ENCODE results near the gene TSGA10IP.

The TSGA10IP gene

GRCh38 chr11:65941720-65942310, 3.5 kb upstream of the TSGA10IP start:
- H4K20me1 ChIP-seq (ENCODE audit: insufficient read depth, low read length), result no peaks in the 10 kb centered on the region
- H3K9me3 ChIP-seq (ENCODE audit: low read length), result no peaks in the 10 kb centered on the region
- H3K36me3 ChIP-seq (ENCODE audit: insufficient read depth, low read length), result no peaks in the 10 kb centered on the region
- no peak overlapping the region for H3K4me2 ChIP-seq (ENCODE audit: low read length)
- 0 out of 2 replicates have a peak, but pooled peaks cover 4% of the 10 kb centered on the region for H3K27me3 ChIP-seq (ENCODE audit: insufficient read depth, low read length)
- no peak overlapping the region for H3K9ac ChIP-seq (ENCODE audit: low read length)
- H2AFZ ChIP-seq (ENCODE audit: low read length), result no peak overlapping the region
- no peaks in the 10 kb centered on the region for H3K9me2 ChIP-seq (ENCODE audit: low read depth, low read length)
- no peaks in the 10 kb centered on the region for H3K4me1 ChIP-seq (ENCODE audit: insufficient read depth, low read length, severe bottlenecking)
- no peak overlapping the region for H3K4me3 ChIP-seq (ENCODE audit: low read depth, low read length, poor library complexity, severe bottlenecking)
- H3F3A ChIP-seq (ENCODE audit: insufficient read depth, low read length), result no peaks in the 10 kb centered on the region
- H3K27ac ChIP-seq (ENCODE audit: low read depth, low read length, poor library complexity, severe bottlenecking), result no peak overlapping the region
- H3K79me2 ChIP-seq (ENCODE audit: insufficient read depth, low read length), result no peaks in the 10 kb centered on the region
- TF ChIP-seq EZH2 (IDR thresholded peaks at IDR 0.05; ENCODE audit: borderline replicate concordance, low read length), result no peak
- TF ChIP-seq, protein P1, sequence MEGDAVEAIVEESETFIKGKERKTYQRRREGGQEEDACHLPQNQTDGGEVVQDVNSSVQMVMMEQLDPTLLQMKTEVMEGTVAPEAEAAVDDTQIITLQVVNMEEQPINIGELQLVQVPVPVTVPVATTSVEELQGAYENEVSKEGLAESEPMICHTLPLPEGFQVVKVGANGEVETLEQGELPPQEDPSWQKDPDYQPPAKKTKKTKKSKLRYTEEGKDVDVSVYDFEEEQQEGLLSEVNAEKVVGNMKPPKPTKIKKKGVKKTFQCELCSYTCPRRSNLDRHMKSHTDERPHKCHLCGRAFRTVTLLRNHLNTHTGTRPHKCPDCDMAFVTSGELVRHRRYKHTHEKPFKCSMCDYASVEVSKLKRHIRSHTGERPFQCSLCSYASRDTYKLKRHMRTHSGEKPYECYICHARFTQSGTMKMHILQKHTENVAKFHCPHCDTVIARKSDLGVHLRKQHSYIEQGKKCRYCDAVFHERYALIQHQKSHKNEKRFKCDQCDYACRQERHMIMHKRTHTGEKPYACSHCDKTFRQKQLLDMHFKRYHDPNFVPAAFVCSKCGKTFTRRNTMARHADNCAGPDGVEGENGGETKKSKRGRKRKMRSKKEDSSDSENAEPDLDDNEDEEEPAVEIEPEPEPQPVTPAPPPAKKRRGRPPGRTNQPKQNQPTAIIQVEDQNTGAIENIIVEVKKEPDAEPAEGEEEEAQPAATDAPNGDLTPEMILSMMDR (IDR thresholded peaks at IDR 0.05; ENCODE audit: low read length), result no peak

DNA sequence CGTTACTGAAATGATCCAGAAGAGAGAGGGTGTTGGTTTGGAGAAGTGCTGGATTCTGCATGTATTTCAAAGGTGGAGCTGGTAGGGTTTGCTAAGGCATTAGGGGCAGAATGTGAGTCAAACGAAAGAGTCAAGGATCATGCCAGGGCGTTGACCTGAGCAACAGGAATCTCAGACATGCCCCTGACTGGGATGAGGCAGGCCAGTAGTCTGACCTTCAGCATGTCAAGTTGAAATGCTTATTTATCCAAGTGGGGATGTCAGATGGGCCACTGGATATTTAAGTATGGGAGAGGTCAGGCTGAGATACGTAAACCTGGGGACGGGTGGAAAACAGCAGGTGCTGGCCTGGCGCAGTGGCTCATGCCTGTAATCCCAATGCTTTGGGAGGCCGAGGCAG, 2.7 kb upstream of the TSGA10IP start:
- Histone ChIP-seq H3K27ac (ENCODE audit: low read depth, low read length, poor library complexity, severe bottlenecking) (no peak overlapping the region), H3K79me2 (ENCODE audit: insufficient read depth, low read length) (no peaks in the 10 kb centered on the region), H3K4me2 (ENCODE audit: low read length) (no peak overlapping the region), H3F3A (ENCODE audit: insufficient read depth, low read length) (no peaks in the 10 kb centered on the region), H3K9ac (ENCODE audit: low read length) (no peak overlapping the region), H3K4me1 (ENCODE audit: insufficient read depth, low read length, severe bottlenecking) (no peaks in the 10 kb centered on the region), H3K9me2 (ENCODE audit: low read depth, low read length) (no peaks in the 10 kb centered on the region), H3K36me3 (ENCODE audit: insufficient read depth, low read length) (no peaks in the 10 kb centered on the region), H3K27me3 (ENCODE audit: insufficient read depth, low read length) (0 out of 2 replicates have a peak, but pooled peaks cover 4% of the 10 kb centered on the region), H3K4me3 (ENCODE audit: low read depth, low read length, poor library complexity, severe bottlenecking) (no peak overlapping the region), H2AFZ (ENCODE audit: low read length) (no peak overlapping the region), H3K9me3 (ENCODE audit: low read length) (no peaks in the 10 kb centered on the region), H4K20me1 (ENCODE audit: insufficient read depth, low read length) (no peaks in the 10 kb centered on the region)
- TF ChIP-seq, protein P1 (IDR thresholded peaks at IDR 0.05; ENCODE audit: low read length), result no peak
- TF ChIP-seq EZH2 (IDR thresholded peaks at IDR 0.05; ENCODE audit: borderline replicate concordance, low read length), result no peak

DNA sequence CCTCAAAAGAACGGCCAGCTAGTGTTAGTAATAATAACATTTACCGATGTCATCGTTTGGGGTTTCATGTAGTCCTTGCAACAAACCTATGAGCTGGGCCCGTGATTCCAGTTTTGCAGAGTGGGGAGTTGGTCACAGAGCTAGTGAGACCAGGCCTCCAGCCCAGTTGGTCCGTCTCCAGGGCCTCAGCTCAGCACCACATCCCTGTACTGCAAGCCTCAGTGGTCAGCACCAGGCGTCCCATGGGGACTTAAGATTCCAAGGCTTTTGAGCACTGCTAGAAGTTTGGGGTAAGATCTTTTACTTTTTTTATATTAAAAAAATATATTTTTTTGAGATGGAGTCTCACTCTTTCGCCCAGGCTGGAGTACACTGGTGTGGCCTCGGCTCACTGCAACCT, 1.1 kb upstream of the TSGA10IP start:
- Histone ChIP-seq H3K4me3 (ENCODE audit: low read depth, low read length, poor library complexity, severe bottlenecking) (no peak overlapping the region), H3K9me2 (ENCODE audit: low read depth, low read length) (no peaks in the 10 kb centered on the region), H3K4me1 (ENCODE audit: insufficient read depth, low read length, severe bottlenecking) (no peaks in the 10 kb centered on the region), H3K27me3 (ENCODE audit: insufficient read depth, low read length) (0 out of 2 replicates have a peak, but pooled peaks cover 4% of the 10 kb centered on the region), H3K9ac (ENCODE audit: low read length) (no peak overlapping the region), H3K9me3 (ENCODE audit: low read length) (no peaks in the 10 kb centered on the region), H2AFZ (ENCODE audit: low read length) (no peak overlapping the region), H3F3A (ENCODE audit: insufficient read depth, low read length) (no peaks in the 10 kb centered on the region), H3K4me2 (ENCODE audit: low read length) (no peak overlapping the region), H3K79me2 (ENCODE audit: insufficient read depth, low read length) (no peaks in the 10 kb centered on the region), H3K36me3 (ENCODE audit: insufficient read depth, low read length) (no peaks in the 10 kb centered on the region), H3K27ac (ENCODE audit: low read depth, low read length, poor library complexity, severe bottlenecking) (no peak overlapping the region), H4K20me1 (ENCODE audit: insufficient read depth, low read length) (no peaks in the 10 kb centered on the region)
- TF ChIP-seq, protein P1 (IDR thresholded peaks at IDR 0.05; ENCODE audit: low read length), result no peak
- TF ChIP-seq EZH2 (IDR thresholded peaks at IDR 0.05; ENCODE audit: borderline replicate concordance, low read length), result no peak
